ENCODE measurements around the gene NQO1.

Gene NQO1

DNA sequence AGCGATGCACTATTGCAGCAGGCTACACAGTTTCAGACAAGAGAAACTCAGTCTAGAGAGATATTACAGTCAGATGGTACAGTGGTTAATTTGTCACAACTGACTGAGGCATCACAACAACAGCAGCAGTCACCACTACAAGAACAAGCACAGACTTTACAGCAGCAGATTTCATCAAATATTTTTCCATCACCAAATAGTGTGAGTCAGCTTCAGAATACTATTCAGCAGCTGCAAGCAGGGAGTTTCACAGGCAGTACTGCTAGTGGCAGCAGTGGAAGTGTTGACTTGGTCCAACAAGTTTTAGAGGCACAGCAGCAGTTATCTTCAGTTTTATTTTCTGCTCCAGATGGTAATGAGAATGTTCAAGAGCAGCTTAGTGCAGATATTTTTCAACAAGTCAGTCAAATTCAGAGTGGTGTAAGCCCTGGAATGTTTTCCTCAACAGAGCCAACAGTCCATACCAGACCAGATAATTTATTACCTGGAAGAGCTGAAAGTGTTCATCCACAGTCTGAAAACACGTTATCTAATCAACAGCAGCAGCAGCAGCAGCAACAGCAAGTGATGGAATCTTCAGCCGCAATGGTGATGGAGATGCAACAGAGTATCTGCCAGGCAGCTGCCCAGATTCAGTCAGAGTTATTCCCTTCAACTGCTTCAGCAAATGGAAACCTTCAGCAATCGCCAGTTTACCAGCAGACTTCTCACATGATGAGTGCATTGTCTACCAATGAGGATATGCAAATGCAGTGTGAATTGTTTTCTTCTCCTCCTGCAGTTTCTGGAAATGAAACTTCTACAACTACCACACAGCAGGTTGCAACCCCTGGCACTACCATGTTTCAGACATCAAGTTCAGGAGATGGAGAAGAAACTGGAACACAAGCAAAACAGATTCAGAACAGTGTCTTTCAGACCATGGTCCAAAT lies 34.1 kb downstream of the NQO1 start:
- Histone ChIP-seq H3K9ac (ENCODE audit: low read length) (no peak overlapping the region), H3K36me3 (ENCODE audit: control insufficient read depth, insufficient read depth, low read length) (peaks cover 22% of the 10 kb centered on the region), H3K27me3 (ENCODE audit: control insufficient read depth, insufficient read depth, low read length) (no peaks in the 10 kb centered on the region), H3K4me1 (ENCODE audit: control insufficient read depth, insufficient read depth, low read length) (no peaks in the 10 kb centered on the region), H3K4me3 (ENCODE audit: low read length) (no peak overlapping the region), H3K9me3 (ENCODE audit: control insufficient read depth, low read length) (no peaks in the 10 kb centered on the region)

DNA sequence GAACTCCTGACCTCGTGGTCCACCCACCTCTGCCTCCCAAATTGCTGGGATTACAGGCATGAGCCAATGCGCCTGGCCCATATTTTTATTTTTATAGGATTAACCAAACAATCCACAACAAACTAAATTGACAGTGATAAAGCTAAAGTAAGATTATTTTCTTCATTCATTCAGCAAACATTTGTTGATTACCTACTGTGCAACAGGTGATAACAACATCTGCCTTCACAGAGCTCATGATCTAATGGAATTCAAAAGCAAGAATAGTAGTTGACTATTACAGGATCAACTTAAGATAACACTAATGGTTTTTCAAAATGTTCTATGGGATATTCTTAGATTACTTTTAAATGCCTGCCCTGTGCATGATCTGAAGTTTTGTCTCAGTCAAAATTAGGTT lies 37.8 kb downstream of the NQO1 start:
- no peaks in the 10 kb centered on the region for H3K4me1 ChIP-seq (ENCODE audit: control insufficient read depth, insufficient read depth, low read length)
- no peaks in the 10 kb centered on the region for H3K9me3 ChIP-seq (ENCODE audit: control insufficient read depth, low read length)
- peaks cover 14% of the 10 kb centered on the region for H3K36me3 ChIP-seq (ENCODE audit: control insufficient read depth, insufficient read depth, low read length)
- no peaks in the 10 kb centered on the region for H3K27me3 ChIP-seq (ENCODE audit: control insufficient read depth, insufficient read depth, low read length)
- H3K9ac ChIP-seq (ENCODE audit: low read length), result no peak overlapping the region
- H3K4me3 ChIP-seq (ENCODE audit: low read length), result no peak overlapping the region

DNA sequence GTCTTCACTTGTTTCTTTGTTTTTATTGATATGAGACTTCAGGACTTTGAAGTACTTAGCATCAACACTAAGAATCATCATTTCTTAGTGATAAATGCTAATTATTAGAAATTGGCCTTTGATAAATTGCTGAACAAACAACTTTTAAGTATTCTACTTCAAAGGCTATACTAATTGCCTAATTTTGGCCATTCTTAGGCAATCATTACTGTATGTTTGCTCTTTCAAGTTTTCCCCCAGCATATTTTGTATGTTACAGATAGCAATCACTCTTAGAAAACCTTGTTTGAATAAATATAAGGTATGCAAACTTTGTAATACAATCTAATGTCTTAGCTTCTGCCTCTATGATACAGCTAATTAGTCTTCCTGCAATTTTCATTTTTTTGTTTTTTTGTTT lies 46.0 kb downstream of the NQO1 start:
- no peaks in the 10 kb centered on the region for H3K36me3 ChIP-seq (ENCODE audit: control insufficient read depth, insufficient read depth, low read length)
- H3K9me3 ChIP-seq (ENCODE audit: control insufficient read depth, low read length), result no peaks in the 10 kb centered on the region
- H3K27me3 ChIP-seq (ENCODE audit: control insufficient read depth, insufficient read depth, low read length), result no peaks in the 10 kb centered on the region
- H3K4me3 ChIP-seq (ENCODE audit: low read length), result no peak overlapping the region
- no peak overlapping the region for H3K9ac ChIP-seq (ENCODE audit: low read length)
- no peaks in the 10 kb centered on the region for H3K4me1 ChIP-seq (ENCODE audit: control insufficient read depth, insufficient read depth, low read length)

DNA sequence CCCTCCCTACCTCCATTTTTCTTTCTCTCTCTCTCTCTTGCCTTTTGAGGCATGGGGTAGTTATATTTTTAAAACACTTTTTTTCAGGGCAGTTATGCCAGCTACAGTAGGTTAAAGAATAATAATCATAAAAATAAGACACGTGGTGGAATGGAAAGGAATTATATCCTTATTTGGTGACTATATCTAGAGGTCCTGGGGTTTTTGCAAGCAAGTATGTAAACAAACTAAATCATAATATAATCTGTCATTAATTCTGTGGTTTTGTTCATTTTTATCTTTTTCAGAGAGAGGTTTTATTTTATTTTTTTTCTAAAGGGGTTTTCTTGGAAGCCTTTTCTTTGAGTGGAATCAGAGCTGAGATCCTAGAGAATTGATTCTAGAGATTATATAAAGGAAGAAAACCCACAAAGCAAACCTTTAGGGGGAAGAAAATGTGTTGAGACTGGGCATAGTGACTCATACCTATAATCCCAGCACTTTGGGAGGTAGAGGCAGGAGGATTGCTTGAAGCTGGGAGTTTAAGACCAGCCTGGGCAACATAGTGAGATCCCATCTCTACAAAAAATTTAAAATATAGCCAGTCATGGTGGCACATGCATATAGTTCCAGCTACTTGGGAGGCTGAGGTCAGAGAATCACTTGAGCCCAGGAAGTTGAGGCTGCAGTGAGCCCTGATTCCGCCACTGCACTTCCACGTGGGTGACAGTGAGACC lies 53.2 kb downstream of the NQO1 start:
- peaks cover 5% of the 10 kb centered on the region for H3K4me1 ChIP-seq (ENCODE audit: control insufficient read depth, insufficient read depth, low read length)
- no peaks in the 10 kb centered on the region for H3K9me3 ChIP-seq (ENCODE audit: control insufficient read depth, low read length)
- H3K9ac ChIP-seq (ENCODE audit: low read length), result no peak overlapping the region
- no peaks in the 10 kb centered on the region for H3K36me3 ChIP-seq (ENCODE audit: control insufficient read depth, insufficient read depth, low read length)
- no peaks in the 10 kb centered on the region for H3K27me3 ChIP-seq (ENCODE audit: control insufficient read depth, insufficient read depth, low read length)
- no peak overlapping the region for H3K4me3 ChIP-seq (ENCODE audit: low read length)

DNA sequence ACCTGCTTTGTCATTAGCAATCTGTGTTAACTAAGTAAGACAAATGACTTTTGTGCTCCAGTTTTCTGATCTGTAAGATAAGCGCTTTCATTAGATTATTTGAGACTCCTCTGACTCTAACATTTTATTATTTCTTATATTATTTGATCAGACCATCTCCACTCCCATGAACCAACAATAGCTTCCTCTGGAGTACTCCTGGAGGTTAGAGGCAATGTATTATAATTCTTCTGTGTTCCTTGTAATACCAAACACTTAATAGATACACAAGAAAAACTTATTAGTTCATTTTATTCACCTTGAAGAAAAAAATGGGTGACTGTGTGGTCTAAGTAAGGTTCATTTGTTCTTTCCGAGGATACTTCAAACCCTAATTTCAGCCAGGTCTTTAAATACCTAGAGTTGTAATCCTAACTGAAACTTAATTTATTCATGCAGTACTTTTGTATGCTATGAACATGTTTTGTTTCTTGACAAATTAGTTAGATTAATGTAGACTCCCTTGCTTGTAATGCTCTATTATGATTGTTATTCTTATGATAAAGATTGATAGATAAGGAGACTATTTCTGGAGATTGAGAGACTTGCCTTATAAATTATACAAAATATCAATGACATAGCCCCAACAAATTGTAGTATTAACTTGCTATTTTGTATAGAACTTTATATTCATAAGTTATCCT lies 53.9 kb downstream of the NQO1 start:
- Histone ChIP-seq H3K9ac (ENCODE audit: low read length) (no peak overlapping the region), H3K9me3 (ENCODE audit: control insufficient read depth, low read length) (no peaks in the 10 kb centered on the region), H3K4me3 (ENCODE audit: low read length) (no peak overlapping the region), H3K36me3 (ENCODE audit: control insufficient read depth, insufficient read depth, low read length) (no peaks in the 10 kb centered on the region), H3K27me3 (ENCODE audit: control insufficient read depth, insufficient read depth, low read length) (no peaks in the 10 kb centered on the region), H3K4me1 (ENCODE audit: control insufficient read depth, insufficient read depth, low read length) (peaks cover 5% of the 10 kb centered on the region)

DNA sequence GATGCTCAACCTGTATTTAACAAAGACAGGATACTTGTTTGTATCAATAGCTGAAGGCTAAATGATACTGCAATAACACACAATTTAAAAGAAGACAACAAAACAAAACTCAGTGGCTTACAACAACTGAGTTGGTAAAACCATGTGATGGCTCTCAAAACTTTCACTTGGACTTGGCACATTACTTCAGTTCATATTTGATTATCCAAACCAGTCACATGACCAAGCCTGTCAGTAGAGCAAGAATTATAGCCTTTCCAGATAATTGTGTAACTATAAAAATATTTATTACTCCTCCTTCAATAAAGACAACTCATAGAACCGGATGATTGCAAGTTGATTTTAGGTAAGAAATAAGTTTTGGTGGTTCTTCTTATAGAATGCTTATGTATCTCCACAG lies 56.8 kb downstream of the NQO1 start:
- Histone ChIP-seq H3K27me3 (ENCODE audit: control insufficient read depth, insufficient read depth, low read length) (no peaks in the 10 kb centered on the region), H3K4me1 (ENCODE audit: control insufficient read depth, insufficient read depth, low read length) (peaks cover 5% of the 10 kb centered on the region), H3K4me3 (ENCODE audit: low read length) (no peak overlapping the region), H3K9ac (ENCODE audit: low read length) (no peak overlapping the region), H3K9me3 (ENCODE audit: control insufficient read depth, low read length) (no peaks in the 10 kb centered on the region), H3K36me3 (ENCODE audit: control insufficient read depth, insufficient read depth, low read length) (no peaks in the 10 kb centered on the region)

DNA sequence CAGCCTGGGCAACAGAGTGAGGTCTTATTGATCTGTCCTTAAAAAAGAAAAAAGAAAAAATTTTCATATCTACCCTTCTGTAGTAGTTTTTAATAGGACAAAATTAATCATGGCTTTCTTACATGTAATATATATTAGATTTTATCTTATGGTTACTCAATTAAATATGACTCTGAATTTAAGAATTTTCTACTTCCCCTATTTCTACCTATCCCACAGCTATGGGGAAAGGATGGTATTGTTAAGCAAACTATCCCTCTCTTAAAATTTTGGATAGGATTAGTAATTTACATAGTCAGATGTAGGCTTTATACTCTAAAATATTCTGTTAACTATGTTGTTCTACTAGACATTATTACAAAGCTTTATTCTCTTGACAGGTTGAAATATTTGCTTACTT lies 62.5 kb downstream of the NQO1 start:
- no peak overlapping the region for H3K9ac ChIP-seq (ENCODE audit: low read length)
- no peaks in the 10 kb centered on the region for H3K27me3 ChIP-seq (ENCODE audit: control insufficient read depth, insufficient read depth, low read length)
- no peaks in the 10 kb centered on the region for H3K4me1 ChIP-seq (ENCODE audit: control insufficient read depth, insufficient read depth, low read length)
- no peaks in the 10 kb centered on the region for H3K36me3 ChIP-seq (ENCODE audit: control insufficient read depth, insufficient read depth, low read length)
- no peaks in the 10 kb centered on the region for H3K9me3 ChIP-seq (ENCODE audit: control insufficient read depth, low read length)
- H3K4me3 ChIP-seq (ENCODE audit: low read length), result no peak overlapping the region

DNA sequence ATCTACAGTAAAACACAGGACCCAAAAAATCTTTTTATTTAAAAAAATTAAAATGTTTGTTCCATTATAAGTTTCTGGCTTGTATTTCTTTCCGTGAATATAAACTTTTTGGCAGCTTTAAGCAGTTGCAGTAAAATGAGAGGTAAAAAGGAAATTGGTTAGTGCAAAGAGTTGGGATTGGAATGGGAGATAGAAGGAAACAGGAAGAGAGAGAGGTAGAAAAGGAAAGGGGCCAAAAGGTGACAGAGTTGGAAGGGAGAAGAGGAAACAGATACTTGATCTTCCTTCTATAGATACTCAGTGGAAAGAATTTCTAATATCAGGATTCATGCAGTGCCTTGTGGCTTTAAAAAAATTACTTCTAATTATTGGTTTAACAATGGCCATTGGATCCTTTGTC lies 63.5 kb downstream of the NQO1 start:
- Histone ChIP-seq H3K36me3 (ENCODE audit: control insufficient read depth, insufficient read depth, low read length) (no peaks in the 10 kb centered on the region), H3K4me3 (ENCODE audit: low read length) (no peak overlapping the region)

DNA sequence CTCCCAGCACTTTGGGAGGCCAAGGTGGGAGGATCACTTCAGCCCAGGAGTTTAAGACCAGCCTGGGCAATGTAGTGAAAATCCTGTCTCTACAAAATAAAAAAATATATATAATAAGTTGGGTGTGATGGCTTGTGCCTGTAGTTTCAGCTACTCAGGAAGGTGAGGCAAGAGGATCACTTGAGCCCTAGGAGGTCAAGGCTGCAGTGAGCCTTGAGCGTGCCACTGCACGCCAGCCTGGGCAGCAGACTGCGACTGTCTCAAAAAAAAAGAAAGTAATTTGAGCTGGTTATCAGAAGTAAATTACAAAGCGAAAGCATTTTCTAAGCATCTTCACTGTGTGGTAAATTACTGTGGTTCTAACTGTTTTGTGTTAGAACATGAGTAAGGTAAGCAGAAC lies 66.2 kb downstream of the NQO1 start:
- no peaks in the 10 kb centered on the region for H3K9me3 ChIP-seq (ENCODE audit: control insufficient read depth, low read length)
- H3K9ac ChIP-seq (ENCODE audit: low read length), result no peak overlapping the region
- H3K4me3 ChIP-seq (ENCODE audit: low read length), result no peak overlapping the region
- H3K4me1 ChIP-seq (ENCODE audit: control insufficient read depth, insufficient read depth, low read length), result no peaks in the 10 kb centered on the region
- no peaks in the 10 kb centered on the region for H3K36me3 ChIP-seq (ENCODE audit: control insufficient read depth, insufficient read depth, low read length)
- no peaks in the 10 kb centered on the region for H3K27me3 ChIP-seq (ENCODE audit: control insufficient read depth, insufficient read depth, low read length)

More for the DNA sequence above, 63.5 kb downstream of the NQO1 start:
- no peaks in the 10 kb centered on the region for H3K27me3 ChIP-seq (ENCODE audit: control insufficient read depth, insufficient read depth, low read length)
- H3K4me1 ChIP-seq (ENCODE audit: control insufficient read depth, insufficient read depth, low read length), result no peaks in the 10 kb centered on the region
- no peaks in the 10 kb centered on the region for H3K9me3 ChIP-seq (ENCODE audit: control insufficient read depth, low read length)
- no peak overlapping the region for H3K9ac ChIP-seq (ENCODE audit: low read length)
